Fibroblast of villous mesenchyme (primary cell): Measurements from ENCODE around the gene ROBO4. TPM values are rescaled to one million over a fixed set of nuclear protein-coding genes. Genes with fewer than 3 reads are reported as not detected.

Experiments used
- DNase-seq: peaks from one replicate; pipeline ENCODE4 v3.0.0-alpha.2; 2010; ENCODE audit warnings: low read depth
- H3K4me3 ChIP-seq: 2 replicates; pipeline ENCODE4 v1.5.1; 2011; ENCODE audit warnings: low read depth, mild to moderate bottlenecking, low read length
- CTCF ChIP-seq: IDR thresholded peaks from 2 replicates; pipeline ENCODE4 v1.5.1; 2012; ENCODE audit warnings: low read depth, mild to moderate bottlenecking, low read length; ENCODE audit not compliant: insufficient read depth
- total RNA-seq: library from RNA; depleted of rRNA; stranded (reverse); fragments of >200 nt; gene quantifications from 2 replicates; pipeline ENCODE4 v1.2.3, GENCODE V29; 2012

ROBO4 gene
- total RNA-seq, 1 donor: 0.86 TPM

- no peak for TF ChIP-seq CTCF
- DNase-seq: no peak
- no peak overlapping the region for H3K4me3 ChIP-seq
These were observed 18.0 kb downstream of the ROBO4 start for GRCh38 chr11:124879493-124880289.

- TF ChIP-seq CTCF: no peak
- DNase-seq: no peak
- H3K4me3 ChIP-seq: no peak overlapping the region
These were observed 18.7 kb downstream of the ROBO4 start for GRCh38 chr11:124878759-124879492.

- no peak for DNase-seq
- TF ChIP-seq CTCF: no peak
- H3K4me3 ChIP-seq: no peak overlapping the region
These were observed 19.5 kb downstream of the ROBO4 start for GRCh38 chr11:124877910-124878758.

- no peak for TF ChIP-seq CTCF
- no peak for DNase-seq
- H3K4me3 ChIP-seq: no peak overlapping the region
These were observed 20.1 kb downstream of the ROBO4 start for GRCh38 chr11:124877631-124877909.

GRCh38 chr11:124876818-124877630 is 20.6 kb downstream of the ROBO4 start:
- peak overlapping the region; percentile 71 for H3K4me3 ChIP-seq
- TF ChIP-seq CTCF: no peak
- DNase-seq: no peak
